NCI-H774 (cell line): ENCODE data around the gene PLGLB2.
"Not testable (repeated sequence)": the region's sequence is repeated elsewhere in the genome, so short reads cannot be mapped to it uniquely, and the experiment has no call there.

Source experiments
- DNase-seq: peaks from one replicate; lab custom pipeline; 2025; lab: John Stamatoyannopoulos, UW

PLGLB2 gene

GRCh38 chr2:87747791-87748190 is at the start of gene PLGLB2:
TSS of gene PLGLB2 (plus strand) at chr2:87748087. CDS start at chr2:87748154, 67 bp downstream.
- DNase-seq, result not testable (repeated sequence)

- not testable (repeated sequence) for DNase-seq
Measured at GRCh38 chr2:87704572-87705323, 43.1 kb upstream of the PLGLB2 start.

- not testable (repeated sequence) for DNase-seq
Measured at GRCh38 chr2:87708368-87708767, 39.5 kb upstream of the PLGLB2 start.

- DNase-seq, result not testable (repeated sequence)
Measured at GRCh38 chr2:87727940-87728599, 19.8 kb upstream of the PLGLB2 start.

- DNase-seq, result not testable (repeated sequence)
Measured at GRCh38 chr2:87740928-87741327, 7.0 kb upstream of the PLGLB2 start.

GRCh38 chr2:87742393-87743108 is 5.3 kb upstream of the PLGLB2 start:
- not testable (repeated sequence) for DNase-seq

- DNase-seq, result not testable (repeated sequence)
Measured at GRCh38 chr2:87743638-87744037, 4.2 kb upstream of the PLGLB2 start.

GRCh38 chr2:87745353-87745951 is 2.4 kb upstream of the PLGLB2 start:
- not testable (repeated sequence) for DNase-seq

GRCh38 chr2:87748524-87748923 is 637 bp downstream of the PLGLB2 start:
- DNase-seq, result not testable (repeated sequence)

- not testable (repeated sequence) for DNase-seq
Measured at GRCh38 chr2:87750560-87750959, 2.7 kb downstream of the PLGLB2 start.

- not testable (repeated sequence) for DNase-seq
Measured at GRCh38 chr2:87754759-87755158, 6.9 kb downstream of the PLGLB2 start.
